Stimulated activated CD8-positive, alpha-beta memory T cell treated with anti-CD3 and anti-CD28 coated beads, Interleukin-7, amount 100 ng/mL, for 24 hours (primary cell): ENCODE data around the gene ATP12A.

Experiments used
- DNase-seq: peaks from one replicate; pipeline ENCODE4 v3.0.0-alpha.2; 2020; ENCODE audit warnings: low read depth

Gene ATP12A

DNA sequence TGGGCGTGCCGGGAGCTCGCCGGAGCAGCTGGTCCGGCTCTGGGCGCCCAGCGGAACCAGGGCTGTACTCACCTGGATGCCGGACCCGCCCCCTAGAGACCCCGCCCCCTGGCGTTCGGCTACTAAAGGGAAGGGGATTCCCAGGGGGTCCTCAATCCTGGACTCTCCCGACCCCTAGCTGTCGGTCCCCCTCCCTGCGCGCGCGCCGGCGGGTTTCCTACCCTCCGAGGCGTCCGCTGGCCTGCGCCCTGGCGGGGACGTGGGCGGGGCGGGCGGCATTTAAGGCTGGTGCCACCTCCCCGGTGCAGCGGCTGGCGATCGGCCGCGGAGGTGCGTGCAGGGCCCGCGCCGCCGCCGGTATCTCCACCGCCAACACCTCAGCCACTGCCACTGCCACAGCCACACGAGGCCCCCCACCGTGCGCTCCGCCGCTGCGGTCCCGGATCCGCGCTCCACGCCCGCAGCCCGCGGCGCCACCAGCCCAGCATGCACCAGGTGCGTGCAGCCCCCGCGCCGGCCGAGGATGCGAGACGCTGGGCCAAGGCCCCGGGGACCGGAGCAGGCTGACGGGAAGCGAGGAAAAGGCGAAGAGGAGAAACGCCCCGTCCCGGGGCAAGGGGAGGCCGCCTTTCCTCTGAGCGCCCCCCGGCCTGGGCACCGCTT, at the start of gene ATP12A:
Gene ATP12A (plus strand): TSS at position 151 of the 663 bp plus-strand sequence. CDS start 336 bp downstream, at position 487.
- DNase-seq: no peak

DNA sequence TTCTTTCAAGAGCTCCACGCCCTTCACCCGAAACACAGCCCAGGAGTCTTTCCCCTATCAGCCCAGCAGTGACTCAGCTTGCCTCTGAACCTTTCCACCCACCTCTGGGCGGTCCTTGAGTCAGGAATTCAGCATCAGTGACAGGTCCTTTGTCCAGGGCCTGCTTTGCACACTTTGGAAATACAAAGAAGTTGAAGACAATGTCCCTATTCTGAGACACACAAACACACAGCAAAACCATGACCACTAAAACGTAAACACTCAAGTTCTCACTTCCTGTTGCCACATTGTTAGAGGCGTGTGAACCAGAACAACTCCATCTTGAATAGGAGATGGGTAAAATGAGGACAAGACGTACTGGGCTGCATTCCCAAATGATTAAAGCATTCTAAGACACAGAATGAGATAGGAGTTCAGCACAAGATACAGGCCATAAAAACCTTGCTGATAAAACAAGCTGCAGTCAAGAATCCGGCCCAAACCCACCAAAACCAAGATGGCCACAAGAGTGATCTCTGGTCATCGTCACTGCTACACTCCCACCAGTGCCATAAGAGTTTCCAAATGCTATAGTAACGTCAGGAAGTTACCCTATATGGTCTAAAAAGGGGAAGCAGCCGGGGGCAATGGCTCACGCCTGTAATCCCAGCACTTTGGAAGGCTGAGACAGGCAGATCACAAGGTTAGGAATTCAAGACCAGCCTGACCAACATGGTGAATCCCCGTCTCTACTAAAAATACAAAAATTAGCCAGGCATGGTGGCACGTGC, 49.2 kb upstream of the ATP12A start:
- DNase-seq: no peak

DNA sequence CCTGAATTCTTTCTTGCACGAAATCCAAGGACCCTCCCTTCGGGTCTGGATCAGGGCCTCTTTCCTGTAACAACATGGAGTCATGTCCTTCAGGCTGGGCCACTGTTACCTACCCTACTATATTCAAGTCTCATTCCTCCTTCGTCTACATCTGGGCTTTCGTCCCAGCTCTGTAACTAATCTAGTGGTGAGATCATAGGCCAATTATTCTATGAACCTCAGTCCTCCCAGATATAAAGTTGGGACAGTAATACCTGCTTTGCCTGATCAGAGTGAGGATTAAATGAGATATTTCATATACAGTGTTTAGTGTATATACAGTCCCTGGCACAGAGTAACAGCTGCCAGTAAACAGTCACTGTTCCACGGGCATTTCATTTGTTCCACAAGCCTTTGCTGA, 48.3 kb upstream of the ATP12A start:
- DNase-seq: no peak

DNA sequence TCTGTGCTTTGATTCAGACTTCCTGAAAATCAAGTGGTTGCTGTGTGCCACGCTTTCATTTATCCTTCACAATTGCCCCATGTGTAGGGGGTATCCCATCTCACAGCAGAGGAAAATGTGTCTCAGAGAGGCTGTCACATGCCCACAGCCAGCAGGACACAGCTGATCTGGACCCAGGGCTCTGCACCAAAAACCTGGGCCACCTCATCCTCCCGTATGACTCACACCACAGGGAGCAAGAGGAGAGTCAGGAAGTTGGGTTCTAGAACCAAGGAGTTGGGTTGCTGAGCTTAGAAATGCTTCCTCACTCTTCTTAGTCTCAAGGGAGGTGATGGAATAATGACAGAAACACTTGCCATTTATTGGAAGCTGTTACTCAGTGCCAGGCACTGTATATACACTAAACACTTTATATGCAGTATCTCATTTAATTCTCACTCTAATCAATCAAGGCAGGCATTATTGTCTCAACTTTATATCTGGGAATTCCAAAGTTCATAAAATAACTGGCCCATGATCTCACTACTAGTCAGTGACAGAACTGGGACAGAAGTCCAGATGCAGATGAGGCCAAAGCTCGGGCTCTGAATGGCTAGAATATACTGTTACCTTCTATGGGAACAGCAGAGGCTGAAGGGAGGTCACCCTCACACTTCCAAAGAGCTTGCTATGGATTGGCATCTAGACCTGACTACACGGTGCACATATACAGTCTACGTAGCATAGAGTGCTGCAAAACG, 47.7 kb upstream of the ATP12A start:
- no peak for DNase-seq

DNA sequence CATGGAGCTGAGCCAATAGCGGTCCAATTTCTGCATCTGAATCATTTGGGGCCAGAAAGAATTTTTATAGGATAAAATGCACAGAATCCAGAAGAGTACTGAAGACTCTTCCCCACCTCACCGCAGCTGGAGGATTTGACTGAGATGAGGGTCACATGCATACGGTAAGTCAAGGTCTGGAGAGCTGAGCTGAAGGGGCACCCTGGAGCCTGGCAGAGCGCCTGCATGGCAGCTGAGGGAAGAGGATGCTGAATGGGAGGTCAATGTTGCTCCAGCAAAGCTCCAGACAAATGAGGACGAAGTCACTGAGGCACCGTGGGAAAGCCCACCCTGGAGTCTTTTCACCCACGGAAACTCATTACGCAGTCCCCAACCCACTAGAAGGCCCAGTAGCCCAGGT, 43.4 kb upstream of the ATP12A start:
- DNase-seq: no peak

DNA sequence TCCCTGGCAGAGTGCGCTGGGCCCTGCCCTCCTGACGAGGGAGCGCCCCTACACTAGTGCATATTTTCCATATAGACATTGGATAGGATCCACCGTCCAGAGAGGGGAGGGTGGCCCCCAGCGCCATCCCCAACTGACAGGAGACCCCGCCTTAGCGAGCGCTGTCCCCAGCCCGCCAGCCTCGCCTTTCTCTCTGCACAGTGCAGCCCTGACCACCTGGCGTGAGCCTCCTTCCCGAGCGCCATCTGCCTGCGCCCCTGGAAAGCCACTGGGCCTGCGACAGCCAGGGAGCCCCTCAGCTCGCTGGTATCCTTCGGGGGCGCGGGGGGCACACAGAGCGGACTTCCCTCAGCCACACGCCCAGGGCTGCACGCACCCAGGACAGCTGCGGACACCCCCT, 42.1 kb upstream of the ATP12A start:
- no peak for DNase-seq

DNA sequence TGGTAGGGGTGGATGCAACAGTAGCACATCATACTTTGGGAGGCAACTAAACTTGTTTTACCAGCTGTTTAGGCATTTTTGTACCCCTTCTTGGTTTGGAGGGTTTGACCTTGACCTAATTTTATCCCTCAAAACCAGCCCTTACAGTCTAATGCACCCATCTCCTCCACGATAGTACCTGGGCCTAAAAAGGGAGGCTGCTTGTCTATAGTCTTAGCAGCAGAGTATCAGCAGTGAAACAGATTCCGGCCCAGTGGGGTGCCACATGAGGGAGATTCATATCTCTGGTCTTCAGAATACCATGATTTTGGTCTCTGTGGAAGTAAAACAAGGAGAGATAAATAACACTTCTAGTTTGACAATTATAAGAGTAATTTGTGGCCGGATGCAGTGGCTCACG, 39.5 kb upstream of the ATP12A start:
- DNase-seq: no peak

DNA sequence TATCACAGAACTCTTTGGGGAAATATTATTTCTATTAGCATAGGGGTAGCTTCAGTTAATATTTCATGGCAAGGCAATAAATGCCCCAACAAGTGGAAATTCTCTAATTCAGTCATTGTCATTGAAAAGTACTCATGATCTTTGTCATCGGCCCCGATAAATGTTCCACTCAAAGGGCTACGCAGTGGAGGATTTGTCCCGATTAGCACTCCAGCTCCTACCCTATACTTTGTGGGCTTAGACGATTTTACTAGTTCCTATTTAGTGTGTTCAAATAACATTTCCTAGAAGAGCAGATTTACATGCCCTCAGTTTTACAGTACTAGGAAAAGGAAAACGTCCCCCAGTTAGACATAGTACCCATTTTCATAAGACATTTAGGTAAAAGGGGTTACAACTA, 38.0 kb upstream of the ATP12A start:
- DNase-seq: no peak

DNA sequence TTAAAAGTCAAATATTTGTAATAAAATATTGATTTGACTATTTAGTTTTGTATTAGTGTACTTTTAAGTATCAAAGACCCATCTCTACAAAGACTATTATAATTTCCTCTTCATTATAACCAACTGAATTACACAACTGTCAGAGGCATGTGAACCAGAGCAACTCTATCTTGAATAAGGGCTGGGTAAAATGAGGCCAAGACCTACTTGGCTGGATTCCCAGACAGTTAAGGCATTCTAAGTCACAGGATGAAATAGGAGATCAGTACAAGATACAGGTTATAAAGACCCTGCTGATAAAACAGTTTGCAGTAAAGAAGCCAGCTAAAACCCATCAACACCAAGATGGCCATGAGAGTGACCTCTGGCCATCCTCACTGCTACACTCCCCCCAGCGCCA, 36.2 kb upstream of the ATP12A start:
- DNase-seq: no peak

DNA sequence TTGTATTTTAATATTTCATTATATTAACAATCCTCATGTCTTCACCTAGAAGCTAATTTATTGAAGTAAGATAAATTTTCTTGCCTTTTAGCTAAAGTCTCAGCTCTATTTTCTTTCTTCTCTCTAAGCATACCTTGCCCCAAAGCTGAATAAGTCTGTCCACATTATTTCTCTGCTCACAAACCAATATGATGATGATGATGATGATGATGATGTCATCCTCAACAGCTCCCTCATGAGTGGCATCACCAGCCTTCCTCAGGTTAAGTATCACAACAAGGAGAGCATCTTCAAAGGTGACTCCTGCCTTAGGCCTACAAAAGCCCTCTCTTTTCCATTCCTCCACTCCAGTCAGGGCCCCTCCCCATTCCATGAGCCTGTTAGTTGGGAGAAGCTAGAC, 31.9 kb upstream of the ATP12A start:
- DNase-seq: no peak

DNA sequence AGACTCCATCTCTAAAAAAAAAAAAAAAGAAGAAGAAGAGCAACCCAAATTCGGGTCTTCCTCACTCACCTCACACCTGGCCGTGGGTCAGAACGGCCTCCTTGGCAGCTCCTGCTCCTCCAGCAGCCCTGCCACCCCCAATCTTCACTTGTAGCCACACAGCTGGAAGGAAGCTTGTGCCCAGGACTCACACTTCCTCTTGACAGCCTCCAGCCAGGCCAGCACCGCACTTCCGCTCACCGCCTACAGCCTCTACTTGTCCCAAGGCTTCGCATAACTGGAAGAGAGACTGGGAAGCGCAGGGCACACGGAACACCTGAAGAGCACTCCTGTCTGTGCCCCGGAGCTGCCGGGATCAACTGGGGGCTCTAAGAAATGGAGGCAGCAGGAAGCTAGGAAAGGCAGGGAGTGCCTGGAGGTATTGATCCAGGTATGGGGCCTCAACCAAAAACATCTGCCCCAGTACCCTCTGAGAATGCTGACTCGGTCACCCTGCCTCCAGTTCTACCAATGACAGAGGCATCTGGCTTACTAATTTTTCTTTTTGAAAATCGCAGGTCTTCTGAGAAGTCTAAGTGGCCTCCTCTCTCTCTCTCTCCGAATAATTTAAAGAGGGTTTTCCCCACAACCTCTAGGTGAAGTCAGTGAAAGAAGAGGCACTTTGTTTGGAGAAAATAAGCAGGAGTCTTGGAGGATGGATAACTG, 31.1 kb upstream of the ATP12A start:
- DNase-seq: no peak

DNA sequence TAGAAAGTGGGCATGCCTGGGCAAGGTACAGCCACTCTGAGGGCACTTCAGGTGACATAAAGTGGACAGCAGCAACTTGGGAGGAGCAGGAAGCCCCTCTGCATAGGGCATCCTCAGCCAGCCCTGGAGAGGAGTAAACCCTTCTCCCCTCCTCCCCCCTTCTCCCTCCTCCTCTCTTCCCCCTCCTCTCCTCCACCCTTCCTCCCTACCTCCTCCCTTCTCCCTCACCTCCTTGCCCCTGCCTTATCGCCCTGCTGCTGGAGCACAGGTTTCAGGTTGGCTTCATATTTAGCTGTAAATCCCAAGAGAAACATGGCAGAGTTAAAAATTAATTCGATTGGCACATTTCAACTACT, 30.5 kb upstream of the ATP12A start:
- no peak for DNase-seq

DNA sequence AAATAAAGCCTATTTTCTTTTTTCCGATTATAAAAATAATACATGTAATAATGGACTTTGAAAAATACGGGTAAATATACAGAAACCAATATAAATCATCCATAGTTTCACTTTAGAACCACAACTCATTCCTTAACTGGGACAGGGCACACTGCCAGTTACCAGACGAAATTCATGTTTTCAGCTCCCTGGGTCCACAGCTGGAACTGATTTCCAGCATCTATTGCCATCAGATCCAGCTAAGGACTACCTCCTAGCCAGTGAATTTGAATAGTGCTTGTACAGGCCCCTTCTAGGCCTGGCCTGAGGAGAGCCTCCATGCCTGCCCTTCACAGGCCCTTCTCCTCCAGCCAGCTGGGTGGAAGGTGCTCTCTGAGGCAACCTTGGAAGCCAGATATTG, 30.0 kb upstream of the ATP12A start:
- no peak for DNase-seq

DNA sequence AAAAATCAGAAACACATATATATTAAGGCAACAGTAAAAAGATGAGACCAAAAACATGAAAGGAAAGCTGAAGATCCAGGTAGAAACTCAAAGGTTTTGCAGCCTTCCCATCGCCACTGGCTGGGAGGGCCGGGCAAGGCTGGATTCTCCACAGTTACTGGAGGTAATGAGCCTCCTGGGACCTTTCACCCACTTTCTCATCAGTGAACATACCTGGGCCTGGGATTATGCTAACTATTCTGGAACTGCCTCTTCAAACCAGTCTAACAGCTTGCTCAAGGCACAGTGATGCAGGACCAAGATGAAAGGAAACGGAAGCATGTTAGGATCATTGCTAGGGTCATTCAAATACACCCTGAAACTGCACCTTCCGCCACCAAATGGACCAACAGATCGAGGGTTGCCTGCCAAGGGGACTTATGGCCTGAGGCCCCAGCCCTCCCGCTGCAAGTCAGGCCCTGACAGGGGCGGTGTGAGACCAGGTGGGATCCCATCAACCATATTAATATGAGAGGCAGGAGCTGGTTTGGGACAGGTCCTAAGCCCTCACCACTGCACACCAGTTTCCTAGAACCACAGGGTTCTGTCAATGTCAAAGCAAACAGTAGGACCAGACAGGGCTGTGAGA, 28.4 kb upstream of the ATP12A start:
- no peak for DNase-seq

DNA sequence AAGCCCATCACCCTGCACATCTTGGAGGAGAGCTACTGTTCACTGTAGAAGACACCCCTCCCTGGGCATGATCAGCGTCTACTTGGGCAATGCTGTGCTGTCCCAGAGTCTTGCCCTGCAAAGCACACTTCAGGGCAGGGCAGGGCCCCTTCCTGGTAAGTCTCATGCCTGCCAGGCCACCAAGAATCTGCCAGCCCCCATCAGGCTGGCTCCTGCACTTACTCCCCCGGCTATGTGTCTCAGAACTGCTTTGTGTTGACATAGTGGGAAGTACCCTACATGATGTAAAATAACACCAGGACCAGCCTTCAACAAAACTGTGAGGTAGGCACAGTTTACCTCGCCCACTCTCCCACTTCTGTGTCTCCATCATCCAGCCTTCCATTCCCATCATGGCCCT, 27.8 kb upstream of the ATP12A start:
- no peak for DNase-seq

DNA sequence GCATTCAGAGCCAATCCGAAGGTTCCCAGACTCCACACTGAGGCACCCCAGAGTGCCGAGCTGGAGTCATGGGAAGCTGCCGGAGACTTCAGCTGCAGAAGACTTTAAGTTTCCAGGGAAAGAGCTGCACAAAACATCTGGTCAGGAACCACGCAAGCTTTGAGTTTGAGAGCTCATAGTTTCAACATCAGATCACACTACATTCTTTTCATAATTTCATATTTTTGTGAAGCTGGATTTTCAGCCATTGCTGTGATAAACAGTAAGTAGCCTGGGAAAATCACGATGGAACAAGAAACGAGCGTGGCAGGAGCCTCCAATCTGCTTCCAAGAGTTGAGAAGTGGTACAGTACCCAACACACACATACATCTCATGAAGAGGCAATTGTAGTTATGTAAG, 25.5 kb upstream of the ATP12A start:
- DNase-seq: no peak

DNA sequence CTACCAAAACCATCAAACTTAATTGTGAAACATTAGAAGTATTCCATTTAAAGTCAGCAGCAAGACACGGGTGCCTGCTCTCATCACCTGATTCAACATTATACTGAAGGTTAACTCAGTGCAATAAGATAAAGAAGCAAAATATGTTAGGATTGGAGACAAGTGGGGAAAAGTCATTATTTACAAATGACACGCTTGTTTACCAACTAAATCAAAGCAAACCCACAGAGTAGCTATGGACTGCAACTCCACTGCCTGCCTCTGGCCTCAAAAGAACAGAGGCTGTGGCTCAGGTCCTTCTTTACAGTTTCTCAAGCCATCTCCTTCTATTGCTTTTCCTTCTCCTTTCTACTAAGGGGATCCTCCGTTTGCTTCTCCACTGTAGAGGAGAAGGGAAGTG, 21.0 kb upstream of the ATP12A start:
- DNase-seq: no peak

DNA sequence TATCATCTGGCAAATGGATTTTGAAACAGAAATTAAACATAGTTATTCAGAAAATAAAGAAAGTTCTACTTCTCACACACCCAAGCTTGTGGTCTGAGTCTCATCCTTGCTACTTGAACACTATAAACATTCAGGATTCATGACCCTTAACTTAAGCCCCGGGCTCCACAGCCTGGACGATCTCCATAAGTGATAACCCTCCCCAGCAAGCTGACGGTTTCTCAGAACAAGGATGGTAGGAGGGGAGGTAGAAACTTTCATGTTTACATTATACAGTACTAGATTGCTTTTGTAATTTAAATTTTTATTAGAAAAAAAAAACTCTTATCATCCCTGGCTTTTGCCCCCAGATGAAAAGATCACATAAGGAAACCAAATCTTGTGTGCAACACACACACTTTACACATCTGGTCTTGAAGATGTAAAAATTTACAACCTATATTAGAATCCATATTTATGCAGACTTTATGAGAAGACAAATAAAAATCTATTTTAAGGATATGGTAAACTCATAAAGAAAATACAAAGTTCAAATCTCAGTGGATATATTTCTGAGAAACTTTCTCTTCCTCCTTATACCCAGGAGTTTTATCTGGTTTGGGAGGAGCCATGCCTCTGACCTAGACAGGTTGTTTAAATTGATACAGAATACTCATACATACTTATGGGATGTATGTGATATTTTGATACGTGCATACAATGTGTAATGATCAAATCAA, 20.0 kb upstream of the ATP12A start:
- DNase-seq: no peak

DNA sequence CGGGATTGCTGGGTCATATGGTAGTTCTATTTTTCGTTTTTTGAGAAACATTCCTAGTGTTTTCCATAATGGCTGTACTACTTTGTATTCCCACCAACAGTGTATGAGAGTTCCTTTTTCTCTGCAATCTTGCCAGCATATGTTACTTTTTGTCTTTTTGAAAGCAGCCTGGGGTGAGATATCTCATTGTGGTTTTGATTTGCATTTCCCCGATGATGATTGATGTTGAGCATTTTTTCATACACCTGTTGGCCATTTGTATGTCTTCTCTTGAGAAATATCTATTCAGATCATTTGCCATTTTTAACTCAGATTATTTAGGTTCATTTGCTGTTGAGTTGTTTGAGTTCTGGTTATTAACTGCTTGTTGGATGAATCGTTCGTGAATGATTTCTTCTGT, 18.5 kb upstream of the ATP12A start:
- no peak for DNase-seq

DNA sequence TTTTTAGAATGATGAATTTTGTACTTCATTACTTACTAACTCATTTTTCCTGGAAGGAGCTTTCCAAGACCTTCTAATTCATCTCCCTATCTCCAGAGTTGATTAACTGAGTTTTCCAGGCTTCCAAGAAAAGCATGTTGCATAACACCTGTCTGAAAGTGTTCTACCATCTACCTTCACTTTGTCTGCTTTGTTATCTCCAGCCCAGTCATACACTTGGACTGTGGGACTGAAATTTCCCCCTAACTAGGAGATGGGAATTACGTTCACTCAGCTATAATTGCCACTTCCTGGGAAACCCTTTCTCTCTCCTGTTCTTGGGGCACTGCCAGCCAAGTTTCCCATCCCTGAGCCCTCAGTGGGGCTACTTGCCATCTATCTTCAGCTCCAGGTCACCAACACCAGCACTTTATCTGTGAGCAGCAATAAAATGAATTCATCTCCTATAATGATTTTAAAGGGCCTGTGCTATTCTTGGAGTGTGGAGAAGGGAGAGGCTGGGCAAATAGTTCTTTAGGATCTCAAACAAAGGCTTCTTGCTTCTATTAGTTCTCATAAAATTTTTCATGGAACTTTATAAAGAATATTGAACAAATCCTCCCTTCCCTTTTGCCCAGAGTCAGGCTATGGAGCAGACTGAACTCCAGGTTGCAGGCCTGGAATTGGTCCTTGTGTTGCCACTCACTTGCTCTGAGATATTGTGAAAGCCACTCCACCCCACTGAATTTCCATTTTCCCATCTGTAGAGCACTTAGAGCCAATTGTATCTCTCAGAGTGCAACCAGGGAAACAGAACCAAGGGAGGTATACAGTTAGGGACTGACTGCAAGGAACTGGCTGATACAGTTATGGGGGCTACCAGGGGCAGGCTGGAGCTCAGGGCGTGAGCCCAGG, 17.8 kb upstream of the ATP12A start:
- DNase-seq: no peak

DNA sequence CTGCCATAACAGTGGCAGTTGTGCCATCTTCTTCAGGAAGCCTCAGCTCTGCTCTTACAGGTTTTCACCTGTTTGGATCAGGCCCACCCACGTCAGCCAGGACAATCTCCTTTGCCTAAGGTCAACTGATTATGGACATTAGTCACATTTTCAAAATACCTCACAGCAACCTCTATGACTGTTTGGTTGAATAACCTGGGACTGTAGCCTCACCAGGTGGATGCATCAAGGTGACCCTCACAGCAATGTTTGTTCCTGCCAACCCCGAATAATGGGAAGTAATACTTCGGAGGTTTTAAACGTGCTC, 17.2 kb upstream of the ATP12A start:
- DNase-seq: no peak
